HepG2 (cell line): ENCODE measurements around the gene DHRS4L2. TPM values are rescaled to one million over a fixed set of nuclear protein-coding genes. Genes with fewer than 3 reads are reported as not detected.

Experiments used
- CBX2 ChIP-seq, 2 experiments: fragments of 200-600 bp in 1 of 2; sonication (generic); formaldehyde crosslinking in 1 of 2; IDR thresholded peaks; 2 replicates each; pipeline versions ENCODE4 v1.7.0 to v1.8.1; 2018 to 2022; ENCODE audit warnings: low read depth in 2 of 2, low read length in 1 of 2, mild to moderate bottlenecking in 1 of 2, missing genetic modification reagents in 1 of 2
- GZF1 ChIP-seq: sonication (generic); formaldehyde crosslinking; IDR thresholded peaks from 2 replicates; pipeline ENCODE4 v1.5.1; 2020; ENCODE audit warnings: mild to moderate bottlenecking, missing genetic modification reagents
- PHF8 ChIP-seq: sonication (generic); formaldehyde crosslinking; IDR thresholded peaks from 2 replicates; pipeline ENCODE4 v1.5.0; 2020; ENCODE audit warnings: missing genetic modification reagents
- REXO4 ChIP-seq: sonication (generic); formaldehyde crosslinking; IDR thresholded peaks from 2 replicates; pipeline ENCODE4 v1.8.0; 2022; ENCODE audit warnings: missing genetic modification reagents, mild to moderate bottlenecking, borderline replicate concordance
- ZFAT ChIP-seq: sonication (generic); formaldehyde crosslinking; conservative IDR thresholded peaks from 2 replicates; pipeline ENCODE4 v1.8.1; 2023; ENCODE audit warnings: missing genetic modification reagents, inconsistent platforms
- ZNF10 ChIP-seq: sonication (generic); formaldehyde crosslinking; IDR thresholded peaks from 2 replicates; pipeline ENCODE4 v1.4.0; 2020; ENCODE audit warnings: mild to moderate bottlenecking, low read depth, missing genetic modification reagents, borderline replicate concordance
- ZNF12 ChIP-seq: sonication (generic); formaldehyde crosslinking; IDR thresholded peaks from 2 replicates; pipeline ENCODE4 v1.5.0; 2020; ENCODE audit warnings: missing genetic modification reagents
- ZNF121 ChIP-seq: sonication (generic); formaldehyde crosslinking; IDR thresholded peaks from 2 replicates; pipeline ENCODE4 v1.5.0; 2020; ENCODE audit warnings: mild to moderate bottlenecking, missing genetic modification reagents
- polyA plus RNA-seq, 8 experiments: library from polyadenylated mRNA; depleted of rRNA in 3 of 8; stranded (reverse) in 7 of 8; unstranded in 1 of 8; fragments of >200 nt; fragmentation: Illumina TruSeq in 4 of 8; extraction: Trizol in 4 of 8; gene quantifications; 2 replicates each; pipeline versions ENCODE4 v1.2.1 to v1.2.3, GENCODE V29; 2011 to 2016; ENCODE audit warnings: low read depth in 4 of 8, missing spikeins in 1 of 8, mixed read lengths in 1 of 8; ENCODE audit not compliant: insufficient read depth in 1 of 8
- total RNA-seq, 5 experiments: library from RNA; depleted of rRNA; stranded (reverse); fragments of >200 nt; fragmentation: Illumina TruSeq; extraction: Trizol; gene quantifications; 2 replicates each; pipeline ENCODE4 v1.2.3, GENCODE V29; 2016; ENCODE audit warnings: low read depth in 1 of 5
- TF ChIP-seq, protein P1 (sequence below): sonication (generic); formaldehyde crosslinking; conservative IDR thresholded peaks from 2 replicates; pipeline ENCODE4 v1.4.0; 2020; ENCODE audit warnings: missing genetic modification reagents
- TF ChIP-seq, protein P2 (sequence below): sonication (generic); formaldehyde crosslinking; IDR thresholded peaks from 2 replicates; pipeline ENCODE4 v1.4.0; 2020; ENCODE audit warnings: missing genetic modification reagents
- TF ChIP-seq, protein P3 (sequence below), 2 experiments: sonication (generic) in 1 of 2; formaldehyde crosslinking in 1 of 2; IDR thresholded peaks; 2 replicates each; pipeline versions ENCODE4 v1.6.1 to v1.9.0; 2014 to 2022; ENCODE audit warnings: antibody characterized with exemption in 1 of 2, borderline replicate concordance in 1 of 2, inconsistent platforms in 1 of 2, low read depth in 1 of 2, missing genetic modification reagents in 1 of 2
- TF ChIP-seq, protein P4 (sequence below): sonication (generic); formaldehyde crosslinking; IDR thresholded peaks from 2 replicates; pipeline ENCODE4 v1.4.0; 2020; ENCODE audit warnings: missing genetic modification reagents

Gene DHRS4L2
- total and polyA plus RNA-seq, 2 of the 13 experiments (the other 11 are each of a cell fraction or from before 2014, with no cell fraction given), result 24.7 to 38.2 TPM

GRCh38 chr14:24037658-24038037 is 48.9 kb downstream of the DHRS4L2 start (continued):
- no peak for TF ChIP-seq ZFAT (CRISPR knock-in tag)
- TF ChIP-seq, protein P1, sequence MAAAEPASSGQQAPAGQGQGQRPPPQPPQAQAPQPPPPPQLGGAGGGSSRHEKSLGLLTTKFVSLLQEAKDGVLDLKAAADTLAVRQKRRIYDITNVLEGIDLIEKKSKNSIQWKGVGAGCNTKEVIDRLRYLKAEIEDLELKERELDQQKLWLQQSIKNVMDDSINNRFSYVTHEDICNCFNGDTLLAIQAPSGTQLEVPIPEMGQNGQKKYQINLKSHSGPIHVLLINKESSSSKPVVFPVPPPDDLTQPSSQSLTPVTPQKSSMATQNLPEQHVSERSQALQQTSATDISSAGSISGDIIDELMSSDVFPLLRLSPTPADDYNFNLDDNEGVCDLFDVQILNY, result no peak
- TF ChIP-seq REXO4 (CRISPR knock-in tag), result no peak
- no peak for TF ChIP-seq ZNF10
- TF ChIP-seq GZF1 (CRISPR knock-in tag), result 0 out of 2 replicates have a peak, but pooled peaks have one; percentile 32
- TF ChIP-seq ZNF12 (CRISPR knock-in tag), result no peak
- TF ChIP-seq CBX2 (IDR thresholded peaks at IDR 0.05; ENCODE audit: low read depth, low read length), result no peak
- TF ChIP-seq CBX2 (CRISPR knock-in tag; IDR thresholded peaks at IDR 0.05; ENCODE audit: low read depth), result no peak
- TF ChIP-seq, protein P2, sequence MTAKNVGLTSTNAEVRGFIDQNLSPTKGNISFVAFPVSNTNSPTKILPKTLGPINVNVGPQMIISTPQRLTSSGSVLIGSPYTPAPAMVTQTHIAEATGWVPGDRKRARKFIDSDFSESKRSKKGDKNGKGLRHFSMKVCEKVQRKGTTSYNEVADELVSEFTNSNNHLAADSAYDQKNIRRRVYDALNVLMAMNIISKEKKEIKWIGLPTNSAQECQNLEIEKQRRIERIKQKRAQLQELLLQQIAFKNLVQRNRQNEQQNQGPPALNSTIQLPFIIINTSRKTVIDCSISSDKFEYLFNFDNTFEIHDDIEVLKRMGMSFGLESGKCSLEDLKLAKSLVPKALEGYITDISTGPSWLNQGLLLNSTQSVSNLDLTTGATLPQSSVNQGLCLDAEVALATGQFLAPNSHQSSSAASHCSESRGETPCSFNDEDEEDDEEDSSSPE (CRISPR knock-in tag), result no peak
- TF ChIP-seq, protein P3, sequence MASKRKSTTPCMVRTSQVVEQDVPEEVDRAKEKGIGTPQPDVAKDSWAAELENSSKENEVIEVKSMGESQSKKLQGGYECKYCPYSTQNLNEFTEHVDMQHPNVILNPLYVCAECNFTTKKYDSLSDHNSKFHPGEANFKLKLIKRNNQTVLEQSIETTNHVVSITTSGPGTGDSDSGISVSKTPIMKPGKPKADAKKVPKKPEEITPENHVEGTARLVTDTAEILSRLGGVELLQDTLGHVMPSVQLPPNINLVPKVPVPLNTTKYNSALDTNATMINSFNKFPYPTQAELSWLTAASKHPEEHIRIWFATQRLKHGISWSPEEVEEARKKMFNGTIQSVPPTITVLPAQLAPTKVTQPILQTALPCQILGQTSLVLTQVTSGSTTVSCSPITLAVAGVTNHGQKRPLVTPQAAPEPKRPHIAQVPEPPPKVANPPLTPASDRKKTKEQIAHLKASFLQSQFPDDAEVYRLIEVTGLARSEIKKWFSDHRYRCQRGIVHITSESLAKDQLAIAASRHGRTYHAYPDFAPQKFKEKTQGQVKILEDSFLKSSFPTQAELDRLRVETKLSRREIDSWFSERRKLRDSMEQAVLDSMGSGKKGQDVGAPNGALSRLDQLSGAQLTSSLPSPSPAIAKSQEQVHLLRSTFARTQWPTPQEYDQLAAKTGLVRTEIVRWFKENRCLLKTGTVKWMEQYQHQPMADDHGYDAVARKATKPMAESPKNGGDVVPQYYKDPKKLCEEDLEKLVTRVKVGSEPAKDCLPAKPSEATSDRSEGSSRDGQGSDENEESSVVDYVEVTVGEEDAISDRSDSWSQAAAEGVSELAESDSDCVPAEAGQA (IDR thresholded peaks at IDR 0.05; ENCODE audit: low read depth), result no peak
- TF ChIP-seq, protein P3 (CRISPR knock-in tag; IDR thresholded peaks at IDR 0.05; ENCODE audit: borderline replicate concordance), result no peak
- no peak for TF ChIP-seq ZNF121
- no peak for TF ChIP-seq PHF8 (CRISPR knock-in tag)
- TF ChIP-seq, protein P4, sequence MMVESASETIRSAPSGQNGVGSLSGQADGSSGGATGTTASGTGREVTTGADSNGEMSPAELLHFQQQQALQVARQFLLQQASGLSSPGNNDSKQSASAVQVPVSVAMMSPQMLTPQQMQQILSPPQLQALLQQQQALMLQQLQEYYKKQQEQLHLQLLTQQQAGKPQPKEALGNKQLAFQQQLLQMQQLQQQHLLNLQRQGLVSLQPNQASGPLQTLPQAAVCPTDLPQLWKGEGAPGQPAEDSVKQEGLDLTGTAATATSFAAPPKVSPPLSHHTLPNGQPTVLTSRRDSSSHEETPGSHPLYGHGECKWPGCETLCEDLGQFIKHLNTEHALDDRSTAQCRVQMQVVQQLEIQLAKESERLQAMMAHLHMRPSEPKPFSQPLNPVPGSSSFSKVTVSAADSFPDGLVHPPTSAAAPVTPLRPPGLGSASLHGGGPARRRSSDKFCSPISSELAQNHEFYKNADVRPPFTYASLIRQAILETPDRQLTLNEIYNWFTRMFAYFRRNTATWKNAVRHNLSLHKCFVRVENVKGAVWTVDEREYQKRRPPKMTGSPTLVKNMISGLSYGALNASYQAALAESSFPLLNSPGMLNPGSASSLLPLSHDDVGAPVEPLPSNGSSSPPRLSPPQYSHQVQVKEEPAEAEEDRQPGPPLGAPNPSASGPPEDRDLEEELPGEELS (CRISPR knock-in tag), result no peak
